OCI-LY7 (cell line): ENCODE results near the gene LAMP5. TPM values are rescaled to one million over a fixed set of nuclear protein-coding genes. Genes with fewer than 3 reads are reported as not detected.

Experiments used
- BruUV-seq: library from RNA; stranded (reverse); fragments of 400-500 nt; replicated peaks from 2 replicates; lab custom pipeline; 2021; lab: Mats Ljungman, UMichigan
- CTCF ChIA-PET: fragments of 300-600 bp; sonication (Branson Sonifier 250); formaldehyde crosslinking; loops from one replicate; lab custom pipeline; 2022; ENCODE audit warnings: antibody characterized with exemption; ENCODE audit not compliant: unreplicated experiment; lab: Charles Lee
- POLR2A ChIA-PET: fragments of 300-600 bp; sonication (Branson Sonifier 250); formaldehyde crosslinking; loops from one replicate; lab custom pipeline; 2022; ENCODE audit warnings: antibody characterized with exemption; lab: Charles Lee
- DNase-seq: peaks from one replicate; pipeline ENCODE4 v3.0.0-alpha.2; 2015; ENCODE audit warnings: low spot score
- H2AFZ ChIP-seq: fragments of 200-600 bp; sonication (generic), shearing (Covaris generic); 2 replicates; pipeline ENCODE4 v1.6.1; 2014; ENCODE audit warnings: mild to moderate bottlenecking, antibody characterized with exemption, low read length, moderate library complexity
- H3K27ac ChIP-seq: fragments of 200-600 bp; sonication (generic); 2 replicates; pipeline ENCODE4 v1.5.1; 2014; ENCODE audit warnings: mixed run types, low read depth, mild to moderate bottlenecking, moderate library complexity, low read length, inconsistent platforms; ENCODE audit not compliant: poor library complexity, severe bottlenecking
- H3K36me3 ChIP-seq: fragments of 200-600 bp; sonication (generic); 2 replicates; pipeline ENCODE4 v1.6.1; 2014; ENCODE audit warnings: mild to moderate bottlenecking, antibody characterized with exemption, low read length, moderate library complexity, mixed read lengths; ENCODE audit not compliant: insufficient read depth
- H3K4me1 ChIP-seq: fragments of 200-600 bp; sonication (generic); 2 replicates; pipeline ENCODE4 v1.5.1; 2014; ENCODE audit warnings: mild to moderate bottlenecking, low read length; ENCODE audit not compliant: insufficient read depth, poor library complexity, severe bottlenecking
- H3K4me2 ChIP-seq: fragments of 200-600 bp; sonication (generic); 2 replicates; pipeline ENCODE4 v1.6.1; 2014; ENCODE audit warnings: mild to moderate bottlenecking, low read length
- H3K4me3 ChIP-seq: fragments of 200-600 bp; sonication (generic); 2 replicates; pipeline ENCODE4 v1.5.1; 2014; ENCODE audit warnings: mild to moderate bottlenecking, low read depth, low read length; ENCODE audit not compliant: poor library complexity, severe bottlenecking
- H3K79me2 ChIP-seq: fragments of 200-600 bp; sonication (generic); 2 replicates; pipeline ENCODE4 v1.6.1; 2016; ENCODE audit warnings: low read depth, mild to moderate bottlenecking, low read length, moderate library complexity, mixed read lengths; ENCODE audit not compliant: insufficient read depth
- H3K9me2 ChIP-seq: fragments of 200-600 bp; sonication (generic); 2 replicates; pipeline ENCODE4 v1.6.1; 2016; ENCODE audit warnings: mild to moderate bottlenecking, low read length, mixed read lengths; ENCODE audit not compliant: insufficient read depth
- H3K9me3 ChIP-seq: fragments of 200-600 bp; sonication (generic); 2 replicates; pipeline ENCODE4 v1.6.1; 2014; ENCODE audit warnings: mild to moderate bottlenecking, mixed run types, low read length, mixed read lengths
- H4K20me1 ChIP-seq: fragments of 200-600 bp; sonication (generic); 2 replicates; pipeline ENCODE4 v1.6.1; 2014; ENCODE audit warnings: mild to moderate bottlenecking, antibody characterized with exemption, low read length, moderate library complexity, mixed read lengths; ENCODE audit not compliant: insufficient read depth
- EZH2phosphoT487 ChIP-seq: fragments of 200-600 bp; sonication (generic); IDR thresholded peaks from 2 replicates; pipeline ENCODE4 v1.6.1; 2018; ENCODE audit warnings: low read depth, borderline replicate concordance, mild to moderate bottlenecking, mixed run types, antibody characterized with exemption, low read length, moderate library complexity, mixed read lengths
- intact Hi-C: fragments of 100-400 bp; cut with micrococcal nuclease; formaldehyde crosslinking; loops from one replicate; pipeline ENCODE4 v1.10.0; 2022; ENCODE audit not compliant: unreplicated experiment
- total RNA-seq, 2 experiments: library from RNA; depleted of rRNA in 1 of 2; stranded (reverse); fragments of >200 nt in 1 of 2; shearing (Covaris generic) in 1 of 2; gene quantifications; 2 replicates each; pipeline ENCODE4 v1.2.3, GENCODE V29; 2014 to 2022
- TF ChIP-seq, protein P1 (sequence below): fragments of 200-600 bp; sonication (generic); conservative IDR thresholded peaks from 2 replicates; pipeline ENCODE4 v1.5.1; 2014; ENCODE audit warnings: mild to moderate bottlenecking, antibody characterized with exemption, low read length, moderate library complexity, mixed read lengths

Gene LAMP5
- total RNA-seq, 2 experiments from 2014 or later: not detected

DNA sequence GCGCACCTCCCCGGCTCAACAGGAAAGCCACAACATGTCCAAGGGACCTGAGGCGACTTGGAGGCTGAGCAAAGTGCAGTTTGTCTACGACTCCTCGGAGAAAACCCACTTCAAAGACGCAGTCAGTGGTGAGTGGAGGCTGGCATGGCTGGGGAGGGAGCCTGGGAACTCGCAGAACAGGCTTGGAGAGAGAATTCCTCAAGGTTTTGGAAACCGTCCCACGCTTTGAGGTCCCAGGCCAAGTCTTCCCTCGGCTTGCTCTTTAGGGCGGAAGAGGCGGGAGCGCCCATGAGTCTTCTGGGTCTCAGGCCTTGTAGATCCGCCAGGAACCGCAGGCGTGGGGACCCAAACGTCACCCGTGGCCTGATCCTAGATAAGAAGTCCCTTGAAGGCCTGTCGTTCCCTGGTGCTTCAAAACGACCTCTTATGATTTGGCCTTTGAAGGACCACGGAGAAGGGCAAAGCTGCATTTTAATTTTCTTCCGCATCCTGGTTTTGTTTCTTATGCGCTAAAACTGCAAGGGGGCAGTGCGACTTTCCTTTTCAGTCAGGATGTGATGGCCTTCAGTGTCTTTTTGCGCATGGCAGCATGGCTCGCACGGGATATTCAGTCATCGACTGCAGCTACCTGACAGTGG is 2.0 kb downstream of the LAMP5 start:
- intact Hi-C loops: no loop called here
- DNase-seq: no peak
- H3K4me1 ChIP-seq: peaks cover 3% of the 10 kb centered on the region
- no peaks in the 10 kb centered on the region for H3K79me2 ChIP-seq
- ChIA-PET POLR2A (no interaction called here), CTCF (no interaction called here)
- no peak for TF ChIP-seq EZH2phosphoT487
- TF ChIP-seq, protein P1, sequence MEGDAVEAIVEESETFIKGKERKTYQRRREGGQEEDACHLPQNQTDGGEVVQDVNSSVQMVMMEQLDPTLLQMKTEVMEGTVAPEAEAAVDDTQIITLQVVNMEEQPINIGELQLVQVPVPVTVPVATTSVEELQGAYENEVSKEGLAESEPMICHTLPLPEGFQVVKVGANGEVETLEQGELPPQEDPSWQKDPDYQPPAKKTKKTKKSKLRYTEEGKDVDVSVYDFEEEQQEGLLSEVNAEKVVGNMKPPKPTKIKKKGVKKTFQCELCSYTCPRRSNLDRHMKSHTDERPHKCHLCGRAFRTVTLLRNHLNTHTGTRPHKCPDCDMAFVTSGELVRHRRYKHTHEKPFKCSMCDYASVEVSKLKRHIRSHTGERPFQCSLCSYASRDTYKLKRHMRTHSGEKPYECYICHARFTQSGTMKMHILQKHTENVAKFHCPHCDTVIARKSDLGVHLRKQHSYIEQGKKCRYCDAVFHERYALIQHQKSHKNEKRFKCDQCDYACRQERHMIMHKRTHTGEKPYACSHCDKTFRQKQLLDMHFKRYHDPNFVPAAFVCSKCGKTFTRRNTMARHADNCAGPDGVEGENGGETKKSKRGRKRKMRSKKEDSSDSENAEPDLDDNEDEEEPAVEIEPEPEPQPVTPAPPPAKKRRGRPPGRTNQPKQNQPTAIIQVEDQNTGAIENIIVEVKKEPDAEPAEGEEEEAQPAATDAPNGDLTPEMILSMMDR: no peak
- H2AFZ ChIP-seq: no peak overlapping the region
- no peaks in the 10 kb centered on the region for H4K20me1 ChIP-seq
- H3K9me2 ChIP-seq: no peaks in the 10 kb centered on the region
- H3K36me3 ChIP-seq: no peaks in the 10 kb centered on the region
- H3K27ac ChIP-seq: no peak overlapping the region
- H3K9me3 ChIP-seq: no peaks in the 10 kb centered on the region
- H3K4me2 ChIP-seq: no peak overlapping the region
- H3K4me3 ChIP-seq: no peak overlapping the region
- no TSS peak for BruUV-seq

DNA sequence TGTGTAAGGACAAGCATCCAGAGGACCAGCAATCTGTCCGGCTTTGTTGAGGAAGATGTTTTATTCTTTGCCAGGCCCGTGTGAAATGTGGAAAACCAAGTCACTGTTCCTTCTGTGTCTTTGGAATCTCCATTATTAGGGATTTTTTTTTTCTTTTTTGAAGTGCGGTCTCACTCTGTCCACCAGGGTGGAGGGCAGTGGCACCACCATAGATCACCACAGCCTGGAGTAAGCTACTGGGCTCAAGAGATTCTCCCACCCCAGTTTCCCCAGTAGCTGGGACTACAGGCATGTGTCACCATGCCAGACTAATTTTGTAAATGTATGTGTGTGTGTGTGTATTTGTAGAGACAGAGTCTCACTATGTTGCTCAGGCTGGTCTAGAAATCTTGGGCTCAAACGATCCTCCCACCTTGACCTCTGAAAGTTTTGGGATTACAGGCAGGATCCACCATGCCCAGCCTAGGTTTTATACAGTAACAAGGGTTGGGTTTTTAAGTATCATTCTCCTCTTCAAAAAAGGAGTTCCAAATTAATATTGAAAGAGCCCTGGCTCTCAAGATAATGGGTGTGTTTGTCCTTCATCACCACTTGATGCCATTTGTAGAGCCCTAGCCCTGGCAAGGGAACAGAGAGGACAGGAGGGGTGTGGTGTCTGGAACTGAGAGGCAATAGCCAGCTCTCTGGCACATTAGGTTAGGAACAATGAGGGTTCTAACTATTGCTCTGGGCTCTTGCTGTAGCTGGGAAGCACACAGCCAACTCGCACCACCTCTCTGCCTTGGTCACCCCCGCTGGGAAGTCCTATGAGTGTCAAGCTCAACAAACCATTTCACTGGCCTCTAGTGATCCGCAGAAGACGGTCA is 3.1 kb downstream of the LAMP5 start:
- Histone ChIP-seq H3K27ac (no peak overlapping the region), H3K9me2 (no peaks in the 10 kb centered on the region), H3K79me2 (no peaks in the 10 kb centered on the region), H3K4me2 (no peak overlapping the region), H3K36me3 (no peaks in the 10 kb centered on the region), H4K20me1 (no peaks in the 10 kb centered on the region), H3K4me1 (no peaks in the 10 kb centered on the region), H3K4me3 (no peak overlapping the region), H3K9me3 (no peaks in the 10 kb centered on the region), H2AFZ (no peak overlapping the region)
- TF ChIP-seq, protein P1: no peak
- no peak for TF ChIP-seq EZH2phosphoT487
- no peak for DNase-seq
- CTCF ChIA-PET: no interaction called here
- intact Hi-C loops: no loop called here
- POLR2A ChIA-PET: no interaction called here
- BruUV-seq: no TSS peak
